HG03457 (cell line): ENCODE data around the gene ABCC3.

ENCODE experiments used
- ATAC-seq: cut with Tn5 transposase; IDR thresholded peaks from one replicate; pipeline ENCODE4 v1.9.1; 2021; ENCODE audit warnings: moderate number of reproducible peaks; ENCODE audit not compliant: unreplicated experiment

ABCC3 gene

GRCh38 chr17:50603340-50603739, 31.3 kb upstream of the ABCC3 start:
- ATAC-seq: no peak

GRCh38 chr17:50604513-50604912, 30.2 kb upstream of the ABCC3 start:
- no peak for ATAC-seq

- no peak for ATAC-seq
Measured at GRCh38 chr17:50605429-50605828, 29.3 kb upstream of the ABCC3 start.

- no peak for ATAC-seq
Measured at GRCh38 chr17:50607522-50608175, 27.0 kb upstream of the ABCC3 start.

GRCh38 chr17:50608700-50609379, 25.8 kb upstream of the ABCC3 start:
- ATAC-seq: no peak

GRCh38 chr17:50609380-50610074, 25.2 kb upstream of the ABCC3 start:
- no peak for ATAC-seq

- no peak for ATAC-seq
Measured at GRCh38 chr17:50611634-50612033, 23.0 kb upstream of the ABCC3 start.

GRCh38 chr17:50612281-50612680, 22.4 kb upstream of the ABCC3 start:
- no peak for ATAC-seq

- no peak for ATAC-seq
Measured at GRCh38 chr17:50613007-50613992, 21.4 kb upstream of the ABCC3 start.

GRCh38 chr17:50614471-50615051, 20.1 kb upstream of the ABCC3 start:
- ATAC-seq: no peak

GRCh38 chr17:50615828-50616227, 18.9 kb upstream of the ABCC3 start:
- ATAC-seq: no peak

- no peak for ATAC-seq
Measured at GRCh38 chr17:50618300-50618699, 16.4 kb upstream of the ABCC3 start.

- ATAC-seq: no peak
Measured at GRCh38 chr17:50618941-50619340, 15.7 kb upstream of the ABCC3 start.

GRCh38 chr17:50619489-50619888, 15.2 kb upstream of the ABCC3 start:
- no peak for ATAC-seq

GRCh38 chr17:50620237-50620636, 14.4 kb upstream of the ABCC3 start:
- ATAC-seq: no peak

GRCh38 chr17:50620858-50621257, 13.8 kb upstream of the ABCC3 start:
- ATAC-seq: no peak

- ATAC-seq: no peak
Measured at GRCh38 chr17:50621574-50622031, 13.1 kb upstream of the ABCC3 start.

GRCh38 chr17:50624321-50624934, 10.3 kb upstream of the ABCC3 start:
- ATAC-seq: no peak

GRCh38 chr17:50625032-50625871, 9.4 kb upstream of the ABCC3 start:
- no peak for ATAC-seq
